K562 (cell line): ENCODE results near the gene FOXP4. TPM values are rescaled to one million over a fixed set of nuclear protein-coding genes. Genes with fewer than 3 reads are reported as not detected.

ENCODE experiments used
- polyA plus RNA-seq, 8 experiments: library from polyadenylated mRNA; depleted of rRNA in 4 of 8; stranded (reverse) in 5 of 8; unstranded in 3 of 8; fragments of >200 nt; fragmentation: Nextera tagmentation in 2 of 8; fragmentation: Illumina TruSeq in 1 of 8; extraction: Ambion mirVana in 2 of 8; extraction: Trizol in 1 of 8; gene quantifications; 2 replicates each; pipeline versions ENCODE4 v1.2.1 to v1.2.3, GENCODE V29; 2011 to 2014; ENCODE audit warnings: inconsistent platforms in 1 of 8, missing spikeins in 1 of 8
- total RNA-seq, 7 experiments: library from RNA; depleted of rRNA in 6 of 7; stranded (reverse); fragments of >200 nt in 6 of 7; fragmentation: Illumina TruSeq in 2 of 7; extraction: Trizol in 2 of 7; gene quantifications; 2 replicates each; pipeline versions ENCODE4 v1.2.1 to v1.2.3, GENCODE V29; 2011 to 2021; ENCODE audit warnings: low replicate concordance in 1 of 7
- TF ChIP-seq, protein P1 (sequence below): fragments of 450-650 bp; IDR thresholded peaks from 2 replicates; pipeline ENCODE4 v1.6.1; 2018; ENCODE audit not compliant: partially characterized antibody
- TF ChIP-seq, protein P2 (sequence below): fragments of 250-450 bp; sonication (Bioruptor Pico); IDR thresholded peaks from 2 replicates; pipeline ENCODE4 v1.5.0; 2022; ENCODE audit warnings: mild to moderate bottlenecking

Gene FOXP4
- total and polyA plus RNA-seq, 9 of the 15 experiments (the other 6 are each of a cell fraction or from before 2014, with no cell fraction given): 0.11 to 29.4 (median 2.3) TPM

DNA sequence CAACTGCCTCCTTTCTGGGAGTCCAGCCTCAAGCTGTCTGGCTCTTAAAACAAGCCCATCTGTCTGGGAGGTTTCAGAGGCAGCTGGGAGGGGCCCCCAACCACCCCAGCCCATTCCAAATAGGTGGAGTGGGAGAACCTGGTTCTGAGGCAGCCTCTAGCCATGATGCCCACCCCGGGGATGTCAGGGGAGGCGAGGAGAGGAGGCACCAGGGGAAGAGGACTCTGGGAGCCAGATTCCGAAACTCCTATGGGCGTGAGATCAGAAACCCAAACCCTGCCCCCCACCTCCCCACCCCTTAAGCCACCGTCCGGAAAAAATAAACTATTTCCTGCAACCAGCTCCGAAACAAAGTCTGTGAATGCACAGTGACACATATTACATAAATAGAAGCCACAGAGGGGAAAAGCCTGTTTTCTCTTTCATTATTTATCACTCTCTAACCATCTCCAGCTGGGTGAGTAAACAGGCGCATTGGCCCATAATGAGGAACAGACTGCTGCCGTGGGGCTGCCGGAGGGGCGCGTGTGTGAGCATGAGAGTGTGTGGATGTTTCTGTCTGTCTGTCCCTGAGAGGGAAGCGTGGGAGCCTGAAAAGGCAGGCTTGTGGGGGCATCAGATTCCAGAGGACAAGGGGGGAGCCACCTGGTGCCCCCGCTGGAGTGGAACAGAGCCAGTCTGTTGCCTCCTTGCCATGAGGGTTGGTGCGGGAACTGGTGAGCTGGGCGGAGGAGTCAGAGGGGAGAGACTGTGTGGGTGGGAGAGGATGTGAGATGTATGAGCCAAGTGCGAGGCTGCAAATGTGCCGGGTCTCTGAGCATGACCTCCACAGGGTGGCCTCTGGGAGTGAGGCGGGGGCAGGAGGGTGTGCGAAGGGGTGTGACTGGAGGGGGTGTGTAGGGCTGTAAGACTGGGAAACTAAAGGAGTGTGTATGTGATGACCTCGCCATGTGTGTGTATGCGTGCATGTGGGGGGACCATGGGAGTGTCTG lies 14.3 kb upstream of the FOXP4 start (continued):
- TF ChIP-seq, protein P1, sequence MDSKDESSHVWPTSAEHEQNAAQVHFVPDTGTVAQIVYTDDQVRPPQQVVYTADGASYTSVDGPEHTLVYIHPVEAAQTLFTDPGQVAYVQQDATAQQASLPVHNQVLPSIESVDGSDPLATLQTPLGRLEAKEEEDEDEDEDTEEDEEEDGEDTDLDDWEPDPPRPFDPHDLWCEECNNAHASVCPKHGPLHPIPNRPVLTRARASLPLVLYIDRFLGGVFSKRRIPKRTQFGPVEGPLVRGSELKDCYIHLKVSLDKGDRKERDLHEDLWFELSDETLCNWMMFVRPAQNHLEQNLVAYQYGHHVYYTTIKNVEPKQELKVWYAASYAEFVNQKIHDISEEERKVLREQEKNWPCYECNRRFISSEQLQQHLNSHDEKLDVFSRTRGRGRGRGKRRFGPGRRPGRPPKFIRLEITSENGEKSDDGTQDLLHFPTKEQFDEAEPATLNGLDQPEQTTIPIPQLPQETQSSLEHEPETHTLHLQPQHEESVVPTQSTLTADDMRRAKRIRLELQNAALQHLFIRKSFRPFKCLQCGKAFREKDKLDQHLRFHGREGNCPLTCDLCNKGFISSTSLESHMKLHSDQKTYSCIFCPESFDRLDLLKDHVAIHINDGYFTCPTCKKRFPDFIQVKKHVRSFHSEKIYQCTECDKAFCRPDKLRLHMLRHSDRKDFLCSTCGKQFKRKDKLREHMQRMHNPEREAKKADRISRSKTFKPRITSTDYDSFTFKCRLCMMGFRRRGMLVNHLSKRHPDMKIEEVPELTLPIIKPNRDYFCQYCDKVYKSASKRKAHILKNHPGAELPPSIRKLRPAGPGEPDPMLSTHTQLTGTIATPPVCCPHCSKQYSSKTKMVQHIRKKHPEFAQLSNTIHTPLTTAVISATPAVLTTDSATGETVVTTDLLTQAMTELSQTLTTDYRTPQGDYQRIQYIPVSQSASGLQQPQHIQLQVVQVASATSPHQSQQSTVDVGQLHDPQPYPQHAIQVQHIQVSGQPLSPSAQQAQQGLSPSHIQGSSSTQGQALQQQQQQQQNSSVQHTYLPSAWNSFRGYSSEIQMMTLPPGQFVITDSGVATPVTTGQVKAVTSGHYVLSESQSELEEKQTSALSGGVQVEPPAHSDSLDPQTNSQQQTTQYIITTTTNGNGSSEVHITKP: no peak
- TF ChIP-seq, protein P2, sequence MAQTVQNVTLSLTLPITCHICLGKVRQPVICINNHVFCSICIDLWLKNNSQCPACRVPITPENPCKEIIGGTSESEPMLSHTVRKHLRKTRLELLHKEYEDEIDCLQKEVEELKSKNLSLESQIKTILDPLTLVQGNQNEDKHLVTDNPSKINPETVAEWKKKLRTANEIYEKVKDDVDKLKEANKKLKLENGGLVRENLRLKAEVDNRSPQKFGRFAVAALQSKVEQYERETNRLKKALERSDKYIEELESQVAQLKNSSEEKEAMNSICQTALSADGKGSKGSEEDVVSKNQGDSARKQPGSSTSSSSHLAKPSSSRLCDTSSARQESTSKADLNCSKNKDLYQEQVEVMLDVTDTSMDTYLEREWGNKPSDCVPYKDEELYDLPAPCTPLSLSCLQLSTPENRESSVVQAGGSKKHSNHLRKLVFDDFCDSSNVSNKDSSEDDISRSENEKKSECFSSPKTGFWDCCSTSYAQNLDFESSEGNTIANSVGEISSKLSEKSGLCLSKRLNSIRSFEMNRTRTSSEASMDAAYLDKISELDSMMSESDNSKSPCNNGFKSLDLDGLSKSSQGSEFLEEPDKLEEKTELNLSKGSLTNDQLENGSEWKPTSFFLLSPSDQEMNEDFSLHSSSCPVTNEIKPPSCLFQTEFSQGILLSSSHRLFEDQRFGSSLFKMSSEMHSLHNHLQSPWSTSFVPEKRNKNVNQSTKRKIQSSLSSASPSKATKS (CRISPR knock-in tag): no peak
